Activated naive CD8-positive, alpha-beta T cell treated with anti-CD3 and anti-CD28 coated beads for 36 hours (primary cell): ENCODE measurements around the gene FAM120B. TPM values are rescaled to one million over a fixed set of nuclear protein-coding genes. Genes with fewer than 3 reads are reported as not detected.

Experiments
- DNase-seq: peaks from one replicate; pipeline ENCODE4 v3.0.0; 2021
- H3K27ac Mint-ChIP-seq: one replicate; pipeline ENCODE4 v1.8.0; 2022; ENCODE audit warnings: mild to moderate bottlenecking, moderate library complexity, mixed read lengths
- H3K27me3 Mint-ChIP-seq: one replicate; pipeline ENCODE4 v1.8.0; 2022; ENCODE audit warnings: mild to moderate bottlenecking, mixed read lengths
- H3K36me3 Mint-ChIP-seq: one replicate; pipeline ENCODE4 v1.8.0; 2021; ENCODE audit warnings: mild to moderate bottlenecking, mixed read lengths
- H3K4me1 Mint-ChIP-seq: one replicate; pipeline ENCODE4 v1.8.0; 2021; ENCODE audit warnings: mixed read lengths
- H3K4me3 Mint-ChIP-seq: one replicate; pipeline ENCODE4 v1.8.0; 2022; ENCODE audit warnings: mild to moderate bottlenecking, moderate library complexity, mixed read lengths
- H3K9me3 Mint-ChIP-seq: one replicate; pipeline ENCODE4 v1.8.0; 2022; ENCODE audit warnings: mixed read lengths
- total RNA-seq, 2 experiments: library from RNA; stranded (reverse); gene quantifications; one replicate each; pipeline ENCODE4 v1.2.3, GENCODE V29; 2021

FAM120B gene
- total RNA-seq, 2 experiments from 2014 or later, result 19.4 to 19.7 TPM

DNA sequence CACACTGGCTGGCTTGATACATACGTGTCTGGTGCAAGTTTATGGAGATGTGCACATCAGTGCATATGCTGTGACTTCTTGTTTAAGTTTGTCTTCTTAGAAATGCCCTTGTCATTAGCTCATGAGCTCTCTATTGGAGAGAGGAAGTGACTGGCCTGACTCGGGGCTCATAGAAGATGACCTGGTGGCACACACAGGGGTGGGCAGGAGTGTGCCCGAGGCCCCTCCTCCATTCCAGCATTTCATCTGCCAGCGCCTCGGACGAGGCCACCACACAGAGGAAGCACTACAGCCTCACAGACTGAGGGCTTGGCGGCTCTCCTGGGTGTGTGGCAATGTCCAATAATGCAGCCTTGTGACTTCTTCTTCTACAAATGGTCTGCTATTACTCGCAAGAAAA lies 109.7 kb downstream of the FAM120B start:
- Mint-ChIP-seq H3K27ac (no peak overlapping the region), H3K36me3 (no peaks in the 10 kb centered on the region), H3K27me3 (peaks cover 4% of the 10 kb centered on the region), H3K4me1 (no peaks in the 10 kb centered on the region), H3K4me3 (no peak overlapping the region), H3K9me3 (peaks cover under 1% of the 10 kb centered on the region)
- DNase-seq, result no peak

DNA sequence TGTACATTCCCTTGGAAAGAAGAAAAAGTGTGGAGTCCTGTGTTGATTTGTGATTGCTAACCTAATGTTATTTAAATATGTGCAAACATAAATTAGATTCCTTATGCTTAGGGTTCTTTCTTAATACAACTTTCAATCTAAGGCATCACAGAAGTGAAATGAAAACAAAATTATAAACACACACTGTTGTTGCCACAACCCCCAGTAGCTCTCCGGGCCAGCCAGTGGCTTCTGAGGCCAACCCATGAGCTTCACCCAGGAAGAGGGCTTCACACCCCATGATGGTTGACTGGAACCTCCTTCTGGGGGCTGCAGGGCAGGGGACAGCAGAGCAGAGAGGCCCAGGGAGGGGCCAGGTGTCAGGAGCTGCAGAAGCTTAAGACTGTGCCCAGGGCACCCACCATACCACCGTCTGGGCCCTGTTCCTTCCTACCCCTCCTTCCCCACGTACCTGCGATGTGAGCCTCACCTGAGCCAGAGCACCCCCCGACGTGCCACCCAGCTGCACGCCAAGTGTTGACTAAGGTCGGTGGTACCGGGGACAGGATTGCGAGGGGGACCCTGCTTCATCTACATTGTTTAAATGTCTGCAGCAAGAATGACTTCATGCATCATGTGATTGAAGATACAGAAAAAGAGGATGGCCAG lies 110.5 kb downstream of the FAM120B start:
- no peak for DNase-seq
- Mint-ChIP-seq H3K27ac (no peak overlapping the region), H3K4me3 (no peak overlapping the region), H3K4me1 (no peaks in the 10 kb centered on the region), H3K9me3 (no peaks in the 10 kb centered on the region), H3K27me3 (peaks cover 4% of the 10 kb centered on the region), H3K36me3 (no peaks in the 10 kb centered on the region)

DNA sequence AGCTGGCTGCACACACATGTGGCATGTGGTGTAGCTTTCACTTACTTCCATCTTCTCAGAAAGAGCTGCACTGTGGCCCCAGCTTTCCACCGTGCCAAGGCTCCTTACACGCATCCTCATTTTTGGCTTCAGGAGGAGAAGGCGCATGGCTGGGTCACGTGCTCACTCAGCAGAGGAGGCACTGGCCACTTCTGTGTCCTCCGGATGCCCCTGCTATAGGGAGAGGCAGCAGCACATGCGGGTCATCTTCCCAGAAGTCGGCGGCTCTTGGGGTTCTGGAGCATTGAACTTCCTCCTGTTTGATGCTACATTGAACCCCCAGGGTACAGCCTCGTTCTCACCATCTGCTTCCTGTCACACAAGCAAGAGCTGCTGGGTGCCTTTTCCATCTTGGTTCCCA lies 111.3 kb downstream of the FAM120B start:
- H3K4me3 Mint-ChIP-seq, result no peak overlapping the region
- H3K36me3 Mint-ChIP-seq, result no peaks in the 10 kb centered on the region
- no peaks in the 10 kb centered on the region for H3K9me3 Mint-ChIP-seq
- peaks cover 4% of the 10 kb centered on the region for H3K27me3 Mint-ChIP-seq
- no peak for DNase-seq
- H3K4me1 Mint-ChIP-seq, result no peaks in the 10 kb centered on the region
- no peak overlapping the region for H3K27ac Mint-ChIP-seq

GRCh38 chr6:170420283-170420682 lies 113.7 kb downstream of the FAM120B start:
- no peaks in the 10 kb centered on the region for H3K4me1 Mint-ChIP-seq
- H3K4me3 Mint-ChIP-seq, result no peak overlapping the region
- H3K27ac Mint-ChIP-seq, result no peak overlapping the region
- no peak for DNase-seq
- peaks cover 15% of the 10 kb centered on the region for H3K27me3 Mint-ChIP-seq
- no peaks in the 10 kb centered on the region for H3K36me3 Mint-ChIP-seq
- no peaks in the 10 kb centered on the region for H3K9me3 Mint-ChIP-seq

DNA sequence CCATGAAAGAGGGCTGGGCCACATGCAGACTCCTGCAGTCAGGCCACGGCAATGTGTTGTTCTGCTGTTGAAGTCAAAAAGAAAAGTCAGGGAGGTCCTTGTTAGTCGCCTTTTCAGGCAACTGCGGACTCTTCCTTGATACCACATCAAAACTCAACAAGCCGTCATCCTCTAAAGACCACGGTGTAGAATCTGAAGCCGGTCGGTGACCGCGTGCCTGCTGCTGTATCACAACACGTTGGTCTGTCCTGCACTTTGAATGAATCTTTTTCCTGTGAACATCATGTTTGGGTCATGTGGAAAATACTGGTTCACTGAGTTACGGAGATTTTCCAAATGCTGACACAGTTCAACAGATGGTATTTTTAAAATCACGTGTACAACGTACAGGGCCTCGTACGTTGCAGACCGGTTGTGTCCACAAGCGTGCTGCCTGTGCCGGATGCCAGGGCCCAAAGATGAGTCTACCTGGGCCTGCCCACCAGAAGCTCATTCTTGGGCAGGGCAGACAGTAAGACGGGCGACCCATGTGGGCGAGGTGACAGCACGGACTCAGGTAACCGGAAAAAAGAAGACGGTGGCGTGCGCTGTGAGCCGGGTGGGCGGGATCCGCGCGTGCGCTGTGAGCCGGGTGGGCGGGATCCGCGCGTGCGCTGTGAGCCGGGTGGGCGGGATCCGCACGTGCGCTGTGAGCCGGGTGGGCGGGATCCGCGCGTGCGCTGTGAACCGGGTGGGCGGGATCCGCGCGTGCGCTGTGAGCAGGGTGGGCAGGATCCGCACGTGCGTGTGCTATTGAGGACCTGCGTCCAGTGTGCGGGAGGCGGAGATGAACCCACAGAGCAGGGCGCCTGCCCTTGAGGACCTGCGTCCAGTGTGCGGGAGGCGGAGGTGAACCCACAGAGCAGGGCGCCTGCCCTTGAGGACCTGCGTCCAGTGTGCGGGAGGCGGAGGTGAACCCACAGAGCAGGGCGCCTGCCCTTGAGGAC lies 114.5 kb downstream of the FAM120B start:
- no peaks in the 10 kb centered on the region for H3K36me3 Mint-ChIP-seq
- no peak overlapping the region for H3K4me3 Mint-ChIP-seq
- peaks cover 18% of the 10 kb centered on the region for H3K27me3 Mint-ChIP-seq
- DNase-seq, result no peak
- no peak overlapping the region for H3K27ac Mint-ChIP-seq
- H3K9me3 Mint-ChIP-seq, result no peaks in the 10 kb centered on the region
- no peaks in the 10 kb centered on the region for H3K4me1 Mint-ChIP-seq

- no peaks in the 10 kb centered on the region for H3K9me3 Mint-ChIP-seq
- no peak overlapping the region for H3K27ac Mint-ChIP-seq
- peaks cover 23% of the 10 kb centered on the region for H3K27me3 Mint-ChIP-seq
- no peaks in the 10 kb centered on the region for H3K4me1 Mint-ChIP-seq
- H3K4me3 Mint-ChIP-seq, result no peak overlapping the region
- no peak for DNase-seq
- no peaks in the 10 kb centered on the region for H3K36me3 Mint-ChIP-seq
Observed at GRCh38 chr6:170421921-170422320, 115.4 kb downstream of the FAM120B start.

DNA sequence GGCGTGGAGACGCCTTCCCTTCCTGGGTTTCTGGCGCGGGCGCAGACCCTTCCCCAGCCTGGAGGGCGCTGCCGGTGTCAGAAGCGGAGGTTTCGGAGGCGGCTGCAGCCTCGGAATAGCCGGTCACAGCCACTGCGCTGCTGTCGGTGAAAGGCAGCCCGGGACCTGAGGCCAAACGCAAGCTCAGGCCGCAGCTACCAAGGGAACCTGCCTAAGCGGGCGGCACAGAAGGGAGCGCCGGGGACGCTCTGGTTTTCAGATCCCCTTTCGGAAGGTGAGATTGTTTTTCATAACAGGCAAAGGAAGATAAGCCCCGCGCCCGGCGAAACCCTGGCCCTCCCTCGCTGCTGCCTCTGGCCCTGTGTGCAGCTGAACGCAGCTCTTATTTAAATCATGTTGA lies 116.5 kb downstream of the FAM120B start:
- Mint-ChIP-seq H3K36me3 (no peaks in the 10 kb centered on the region), H3K27me3 (peaks cover 23% of the 10 kb centered on the region)

DNA sequence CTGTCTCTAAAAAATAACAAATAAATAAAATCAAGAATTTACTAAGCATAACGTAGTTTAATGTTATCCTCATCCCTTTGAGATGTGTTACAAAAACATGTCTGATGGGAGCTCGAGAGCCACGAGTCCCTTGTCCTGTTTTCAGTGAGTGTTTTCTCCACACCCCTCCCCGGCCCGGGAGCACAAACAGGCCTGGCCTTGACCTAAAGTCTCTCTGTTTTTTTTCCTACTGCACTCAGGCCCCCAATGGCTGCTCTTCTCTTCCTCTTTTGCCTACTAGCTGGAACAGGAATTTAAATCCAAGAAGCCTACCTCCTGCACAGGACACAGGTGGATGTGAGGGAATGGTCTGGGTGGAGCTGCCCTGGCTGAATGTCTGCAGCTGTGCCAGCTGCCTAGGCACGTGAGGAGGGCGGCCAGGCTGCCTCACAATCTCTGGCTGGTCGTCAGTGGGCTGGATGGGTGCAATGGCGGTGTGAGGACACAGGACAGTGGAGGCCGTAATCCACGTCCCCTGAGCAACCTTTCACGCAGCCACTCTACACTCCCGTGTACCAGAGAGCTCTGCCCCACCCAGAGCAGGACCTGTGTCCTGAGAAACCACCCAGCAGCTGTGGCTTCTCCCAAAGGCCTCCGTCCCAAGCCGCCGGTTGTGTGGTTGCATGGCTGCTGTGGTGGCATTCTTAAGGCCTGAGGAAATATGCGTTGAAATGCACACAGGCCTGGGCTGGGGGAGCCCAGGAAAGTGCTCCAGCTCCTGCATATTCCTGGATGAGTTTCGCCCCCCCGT lies 117.5 kb downstream of the FAM120B start:
- Mint-ChIP-seq H3K4me1 (no peaks in the 10 kb centered on the region), H3K27me3 (peaks cover 23% of the 10 kb centered on the region), H3K9me3 (no peaks in the 10 kb centered on the region)

More for the DNA sequence above, 116.5 kb downstream of the FAM120B start:
- Mint-ChIP-seq H3K9me3 (no peaks in the 10 kb centered on the region), H3K27ac (no peak overlapping the region), H3K4me1 (no peaks in the 10 kb centered on the region), H3K4me3 (no peak overlapping the region)
- no peak for DNase-seq

DNA sequence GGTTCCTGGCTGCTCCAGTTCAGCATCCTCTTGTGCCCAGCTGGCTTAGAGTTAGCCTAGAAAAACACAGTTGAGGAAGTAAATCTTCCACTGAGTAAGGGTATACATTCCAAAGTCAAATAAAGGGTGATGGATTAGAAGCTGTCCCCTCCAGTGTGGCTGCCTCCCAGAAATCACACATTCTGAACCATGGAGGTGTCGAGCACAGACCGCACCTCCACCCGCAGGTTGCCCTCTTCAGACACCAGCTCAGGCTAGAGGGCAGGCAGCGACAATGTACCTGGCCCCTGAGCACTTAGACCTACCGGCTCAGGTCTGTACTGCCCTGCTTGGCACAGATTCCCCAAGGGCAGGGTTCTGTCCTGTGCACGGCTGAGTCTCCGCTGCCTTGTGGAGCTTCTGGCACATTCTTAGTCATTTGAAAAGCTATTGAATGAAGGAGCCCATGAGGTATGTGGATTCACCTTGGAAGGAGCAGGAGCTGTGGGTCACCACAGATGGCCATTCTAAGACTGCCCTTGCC lies 118.1 kb downstream of the FAM120B start:
- Mint-ChIP-seq H3K4me3 (no peak overlapping the region), H3K36me3 (no peaks in the 10 kb centered on the region), H3K4me1 (no peaks in the 10 kb centered on the region)

More for the DNA sequence above, 117.5 kb downstream of the FAM120B start:
- H3K36me3 Mint-ChIP-seq, result no peaks in the 10 kb centered on the region
- no peak for DNase-seq
- no peak overlapping the region for H3K27ac Mint-ChIP-seq
- H3K4me3 Mint-ChIP-seq, result no peak overlapping the region

GRCh38 chr6:170429450-170429849 lies 122.9 kb downstream of the FAM120B start:
- no peaks in the 10 kb centered on the region for H3K4me1 Mint-ChIP-seq
- no peak for DNase-seq

More for the DNA sequence above, 118.1 kb downstream of the FAM120B start:
- no peak overlapping the region for H3K27ac Mint-ChIP-seq
- no peaks in the 10 kb centered on the region for H3K9me3 Mint-ChIP-seq
- peaks cover 28% of the 10 kb centered on the region for H3K27me3 Mint-ChIP-seq
- no peak for DNase-seq

DNA sequence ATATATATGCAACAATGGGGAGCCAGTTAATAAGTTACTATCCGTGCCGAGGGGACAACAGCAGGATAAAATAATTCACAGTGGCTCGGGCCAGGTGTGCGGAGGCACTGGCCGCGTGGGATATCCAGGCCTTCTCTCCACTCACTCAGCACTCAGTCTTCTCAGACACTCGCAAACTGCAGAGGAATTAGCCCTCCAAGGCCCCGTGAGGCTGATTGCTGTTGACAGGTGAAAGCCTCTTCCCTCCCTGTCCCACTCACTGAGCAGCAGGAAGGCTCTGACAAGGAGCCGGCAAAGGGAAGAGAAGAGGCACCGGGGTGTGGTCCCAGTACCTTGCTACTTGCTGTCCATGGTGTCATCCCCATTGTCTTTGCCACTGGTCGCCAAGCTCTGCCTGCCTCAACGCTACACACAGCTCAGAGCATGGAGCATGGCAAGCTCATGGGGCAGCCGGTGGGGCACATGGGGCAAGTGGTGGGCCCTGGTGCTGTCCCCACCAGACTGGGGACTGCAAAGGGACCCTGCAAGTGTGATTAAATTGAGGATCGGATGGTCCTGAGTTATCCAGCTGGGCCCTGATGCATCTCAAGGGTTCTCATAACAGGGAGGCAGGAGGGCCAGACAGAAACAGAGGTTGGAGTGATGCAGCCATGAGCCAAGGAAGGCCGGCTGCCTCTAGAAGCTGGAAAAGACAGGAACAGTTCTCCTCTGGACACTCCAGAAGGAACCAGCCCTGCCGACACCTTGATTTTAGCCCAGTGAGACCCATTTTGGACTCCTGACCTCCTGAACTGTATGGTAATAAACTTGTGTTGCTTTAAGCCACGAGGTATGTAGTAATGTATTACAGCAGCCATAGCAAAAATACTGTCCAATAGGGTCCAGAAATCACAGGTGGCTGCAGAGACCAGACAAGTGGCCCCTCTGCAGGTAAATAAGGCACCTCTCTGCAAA lies 126.9 kb downstream of the FAM120B start:
- Mint-ChIP-seq H3K9me3 (peaks cover 8% of the 10 kb centered on the region), H3K36me3 (peaks cover 4% of the 10 kb centered on the region)
- no peak for DNase-seq

More at GRCh38 chr6:170429450-170429849, 122.9 kb downstream of the FAM120B start:
- H3K27me3 Mint-ChIP-seq, result peaks cover 21% of the 10 kb centered on the region
- no peak overlapping the region for H3K27ac Mint-ChIP-seq
- H3K4me3 Mint-ChIP-seq, result no peak overlapping the region
- no peaks in the 10 kb centered on the region for H3K9me3 Mint-ChIP-seq
- no peaks in the 10 kb centered on the region for H3K36me3 Mint-ChIP-seq

DNA sequence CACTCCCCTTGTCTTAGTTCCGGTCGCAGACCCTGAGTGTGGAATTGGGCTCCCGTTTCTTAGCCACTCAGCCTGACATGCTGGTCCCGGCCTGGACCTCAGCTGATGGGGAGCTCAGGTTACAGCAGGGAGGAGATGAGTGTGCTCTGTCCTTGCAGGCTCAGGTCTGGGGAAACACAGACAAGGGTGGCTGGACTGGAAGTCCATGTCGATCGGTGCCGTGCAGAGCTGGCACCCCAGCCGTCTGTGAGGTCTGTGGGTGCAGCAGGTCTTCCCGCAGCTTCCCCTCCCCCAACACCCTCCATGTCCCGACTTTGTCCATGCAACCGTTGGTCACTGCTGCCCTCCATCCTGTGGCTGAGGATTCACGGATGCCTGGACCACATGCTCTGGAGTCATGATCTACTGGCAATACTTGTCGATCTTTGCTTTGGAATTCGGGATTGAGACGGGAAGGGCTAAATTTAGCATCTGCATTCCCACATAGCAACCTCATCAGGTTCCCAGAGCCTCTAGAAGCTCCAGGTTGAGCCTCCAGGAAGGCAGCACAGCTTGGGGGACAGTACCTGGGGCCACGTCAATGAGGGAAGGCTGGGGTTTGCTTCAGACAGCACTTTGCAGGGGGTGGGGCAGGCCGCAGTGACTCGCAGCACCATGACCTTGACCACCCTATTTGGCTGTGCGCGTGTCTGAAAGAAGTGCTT lies 127.7 kb downstream of the FAM120B start:
- Mint-ChIP-seq H3K4me3 (no peak overlapping the region), H3K27ac (no peak overlapping the region), H3K4me1 (peaks cover 4% of the 10 kb centered on the region), H3K27me3 (peaks cover 7% of the 10 kb centered on the region), H3K9me3 (peaks cover 8% of the 10 kb centered on the region), H3K36me3 (peaks cover 4% of the 10 kb centered on the region)
- DNase-seq, result no peak

More for the DNA sequence above, 126.9 kb downstream of the FAM120B start:
- no peak overlapping the region for H3K4me3 Mint-ChIP-seq
- peaks cover 4% of the 10 kb centered on the region for H3K4me1 Mint-ChIP-seq
- H3K27ac Mint-ChIP-seq, result no peak overlapping the region
- H3K27me3 Mint-ChIP-seq, result peaks cover 7% of the 10 kb centered on the region

- peaks cover 4% of the 10 kb centered on the region for H3K36me3 Mint-ChIP-seq
- H3K27ac Mint-ChIP-seq, result no peak overlapping the region
- peaks cover 4% of the 10 kb centered on the region for H3K4me1 Mint-ChIP-seq
- H3K4me3 Mint-ChIP-seq, result no peak overlapping the region
- H3K27me3 Mint-ChIP-seq, result peaks cover 2% of the 10 kb centered on the region
- peaks cover 8% of the 10 kb centered on the region for H3K9me3 Mint-ChIP-seq
- no peak for DNase-seq
Observed at GRCh38 chr6:170434821-170435155, 128.2 kb downstream of the FAM120B start.
